Erythroblast (primary cell): ENCODE results near the gene PCDHGC5.
A peak's percentile ranks its signal among the peaks of the same experiment; 100 is the strongest.

Experiments used
- DNase-seq, 2 experiments: peaks; one replicate each; lab custom pipeline; 2025; lab: John Stamatoyannopoulos, UW
- GATA1 ChIP-seq: IDR thresholded peaks from 2 replicates; pipeline ENCODE4 v1.6.1; 2011; ENCODE audit warnings: low read depth, mild to moderate bottlenecking, control low read depth, low read length, moderate library complexity
- POLR2A ChIP-seq: IDR thresholded peaks from 2 replicates; pipeline ENCODE4 v1.6.1; 2011; ENCODE audit warnings: mild to moderate bottlenecking, low read length

PCDHGC5 gene

DNA sequence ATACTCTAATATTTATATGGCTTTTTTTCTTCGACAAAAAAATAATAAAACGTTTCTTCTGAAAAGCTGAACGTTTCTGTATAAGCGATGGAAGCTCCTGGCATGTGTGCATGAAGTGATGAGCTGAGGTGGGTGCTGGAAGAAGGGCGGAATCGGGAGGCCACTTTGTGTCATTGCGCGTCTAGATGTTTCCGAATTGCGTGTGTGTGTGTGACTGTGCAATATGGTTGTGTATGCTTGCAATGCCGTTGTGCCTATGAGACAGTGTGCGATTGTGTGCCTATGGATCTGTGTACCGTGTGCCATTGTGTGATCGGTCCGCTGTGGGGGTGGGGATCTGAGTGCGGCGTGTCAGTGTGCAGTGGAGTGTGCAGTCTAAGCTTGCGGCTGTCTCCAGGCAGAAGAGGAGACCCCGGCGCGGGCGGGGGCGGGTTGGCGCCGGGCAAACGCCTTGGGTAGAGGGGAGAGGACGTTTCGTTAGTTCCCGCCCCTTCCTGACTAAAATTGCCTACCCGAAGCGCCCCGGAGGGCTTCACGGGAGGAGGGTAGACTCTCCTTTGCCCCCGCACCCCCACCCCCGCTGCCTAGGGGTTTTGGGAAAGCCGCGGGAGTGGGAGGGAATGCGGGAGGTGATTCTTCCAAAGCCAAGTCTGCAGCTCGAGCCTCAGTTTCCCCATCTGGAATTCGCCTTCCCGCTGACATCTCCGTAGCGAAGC, 24.2 kb downstream of the PCDHGC5 start:
- TF ChIP-seq POLR2A = no peak
- TF ChIP-seq GATA1 = no peak
- DNase-seq = peak; percentile 43 to 55

DNA sequence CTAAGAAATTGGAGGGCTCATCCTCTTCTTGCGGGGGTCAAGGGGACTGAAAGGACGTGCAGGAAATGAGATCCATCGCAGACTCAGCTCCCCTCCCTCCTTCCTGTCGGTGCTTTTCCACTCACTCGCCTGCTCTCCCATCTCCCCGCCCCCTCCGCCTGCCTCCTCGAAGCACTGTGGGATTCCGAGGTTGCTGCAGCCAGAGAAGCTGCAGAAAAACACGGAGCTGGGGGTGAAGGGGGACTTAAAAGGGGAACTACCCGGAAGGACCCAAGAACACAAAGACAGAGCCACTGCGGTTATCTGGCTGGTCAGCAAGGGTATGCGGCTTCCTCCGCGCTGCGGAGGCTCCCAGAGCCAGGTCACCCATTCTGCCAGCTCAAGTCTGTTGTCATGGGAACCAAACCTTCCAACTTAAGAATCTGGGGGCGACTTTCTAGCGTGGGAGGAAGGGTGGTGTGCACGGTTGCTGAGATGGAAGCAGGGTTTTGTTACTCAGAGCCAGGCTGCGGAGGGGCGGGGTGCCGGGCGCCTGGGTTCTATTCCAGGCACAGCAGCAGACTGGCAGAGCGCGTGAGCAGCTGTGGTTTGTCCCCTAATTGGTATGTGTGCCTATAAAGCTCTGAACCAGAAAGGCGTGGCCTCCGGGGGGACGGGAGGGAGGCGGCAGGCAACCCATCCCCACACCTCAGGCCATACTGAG, 24.9 kb downstream of the PCDHGC5 start:
- TF ChIP-seq POLR2A = no peak
- no peak for TF ChIP-seq GATA1
- peak; percentile 22 to 44 for DNase-seq

DNA sequence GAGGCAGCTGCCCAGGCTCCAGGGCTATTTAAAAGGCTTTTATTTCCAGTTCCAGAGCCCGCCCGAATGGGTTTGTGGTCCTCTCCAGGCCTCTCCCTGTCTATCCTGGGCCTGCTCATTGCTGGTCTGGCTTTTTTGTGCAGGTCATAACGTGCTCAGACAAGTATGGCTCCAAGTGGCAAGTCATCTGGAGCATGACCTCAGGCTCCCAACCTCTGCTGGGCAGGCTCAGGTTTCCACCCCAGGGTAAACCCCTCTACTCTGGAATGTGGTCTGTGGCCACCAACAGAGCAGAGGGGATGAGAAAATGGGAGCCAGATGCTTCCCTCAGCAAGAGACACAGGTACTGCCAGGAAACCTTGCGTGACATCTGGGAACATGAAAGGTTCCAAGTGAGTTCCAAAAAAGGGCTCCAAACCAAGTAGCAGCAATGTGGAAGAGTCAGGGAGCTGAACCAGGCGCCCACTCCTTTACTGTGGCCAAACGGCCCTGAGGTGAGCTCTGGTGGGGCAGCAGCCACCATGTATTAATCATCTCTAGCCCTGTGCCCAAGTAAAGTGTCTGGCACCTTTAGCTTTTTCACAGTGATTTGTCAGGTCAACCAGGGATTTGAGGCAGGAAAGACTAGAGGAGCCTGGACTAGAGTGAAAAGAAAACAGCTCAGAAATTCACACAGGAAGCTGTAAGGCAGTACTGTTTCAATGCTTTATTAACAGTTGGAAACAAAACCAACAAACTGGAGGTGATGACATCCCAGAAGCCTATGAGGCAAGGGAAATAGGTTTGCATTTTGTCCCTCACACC, 25.7 kb downstream of the PCDHGC5 start:
- TF ChIP-seq POLR2A = no peak
- TF ChIP-seq GATA1 = no peak
- DNase-seq = no peak

DNA sequence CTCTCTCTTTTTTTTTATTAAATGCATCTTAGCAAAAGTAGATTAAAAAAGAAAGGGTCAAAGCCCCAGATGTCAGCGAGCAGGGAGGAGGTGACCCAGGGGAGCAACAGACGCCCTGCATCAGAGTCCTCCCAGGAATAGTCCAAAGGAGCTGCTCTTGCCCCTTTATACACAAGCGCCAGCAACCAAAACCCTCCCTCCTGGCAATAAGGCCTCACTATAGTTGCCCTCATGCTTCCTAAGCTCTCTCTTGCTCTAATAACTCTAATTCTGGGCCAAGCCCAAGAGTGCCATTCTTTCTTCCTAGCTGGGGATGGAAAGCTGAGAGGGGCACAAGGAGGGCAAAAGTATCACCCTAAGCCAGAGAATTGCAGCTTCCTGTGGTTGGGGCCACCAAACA, 26.3 kb downstream of the PCDHGC5 start:
- no peak for DNase-seq
- TF ChIP-seq POLR2A (no peak), GATA1 (no peak)

DNA sequence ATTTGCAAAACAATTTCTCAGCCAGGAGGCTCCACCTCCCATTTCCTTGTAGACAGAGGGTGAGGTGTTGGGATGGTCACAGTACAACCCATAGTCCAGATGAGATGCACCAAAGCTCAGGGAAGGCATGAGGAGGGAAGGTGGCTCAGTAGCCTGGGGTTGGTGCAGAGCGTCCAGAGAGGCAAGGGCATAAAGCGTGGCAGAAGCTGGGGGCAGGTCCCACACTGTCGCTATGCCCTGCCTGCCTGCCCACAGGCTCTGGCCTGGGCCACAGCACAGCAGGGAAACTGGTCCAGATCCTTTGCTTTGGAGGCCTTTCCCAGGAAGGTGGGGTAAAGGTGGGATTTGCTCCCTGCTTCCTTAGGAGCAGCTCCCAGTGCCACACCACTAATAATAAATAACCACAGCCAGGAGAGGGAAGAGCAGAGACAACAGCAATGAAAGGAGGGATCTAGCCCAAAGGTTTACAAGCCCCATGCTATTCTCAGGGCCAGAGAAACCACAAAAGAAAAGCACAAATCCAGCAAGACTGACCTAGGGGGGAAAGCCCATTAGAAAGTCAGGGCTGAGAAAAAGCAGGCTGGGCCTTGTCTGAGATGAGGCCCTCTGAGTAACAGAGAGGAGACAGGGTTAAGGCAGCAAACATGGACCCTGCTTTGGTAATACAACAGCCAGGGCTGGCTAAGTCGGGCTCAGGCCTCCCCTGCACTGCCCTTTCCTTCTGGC, 27.2 kb downstream of the PCDHGC5 start:
- no peak for DNase-seq
- TF ChIP-seq POLR2A (no peak), GATA1 (no peak)

DNA sequence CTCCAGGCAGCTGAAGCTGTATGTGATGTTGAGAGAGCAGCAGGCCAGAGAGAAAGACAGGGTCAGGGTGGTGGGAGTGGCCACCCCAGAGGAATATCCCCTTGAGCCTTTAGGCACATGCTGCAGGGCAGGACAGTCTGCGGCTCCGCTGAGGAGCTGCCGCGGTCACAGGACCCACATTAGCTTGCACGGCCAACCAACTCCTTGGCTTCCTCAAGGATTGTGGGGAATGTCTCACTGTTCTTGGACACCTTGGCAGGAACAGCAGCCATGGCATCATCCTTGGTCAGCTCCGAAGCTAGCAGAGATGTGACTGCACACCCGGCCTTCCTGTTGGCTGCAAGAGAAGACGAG, 27.8 kb downstream of the PCDHGC5 start:
- TF ChIP-seq GATA1 = no peak
- no peak for TF ChIP-seq POLR2A
- DNase-seq = no peak

DNA sequence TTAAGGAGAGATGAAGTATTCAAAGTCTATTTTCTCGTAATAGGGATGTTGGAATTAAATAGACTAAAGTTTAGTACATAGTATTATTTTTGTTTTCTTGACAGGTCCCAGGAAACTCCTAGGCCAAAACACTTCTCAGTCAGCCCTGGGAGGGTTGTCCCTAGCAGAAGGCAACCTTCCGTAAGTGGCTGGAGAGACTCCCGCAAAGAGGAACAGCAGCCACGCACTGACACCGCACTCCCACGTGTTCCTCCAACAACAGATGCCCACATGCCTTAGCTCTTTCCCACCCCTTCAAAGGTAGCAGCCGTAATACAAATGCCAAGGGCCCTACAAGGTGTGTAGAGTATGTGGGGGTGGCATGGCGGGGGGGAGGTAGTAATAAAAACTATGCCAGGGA, 28.4 kb downstream of the PCDHGC5 start:
- TF ChIP-seq GATA1 (no peak), POLR2A (no peak)
- no peak for DNase-seq

DNA sequence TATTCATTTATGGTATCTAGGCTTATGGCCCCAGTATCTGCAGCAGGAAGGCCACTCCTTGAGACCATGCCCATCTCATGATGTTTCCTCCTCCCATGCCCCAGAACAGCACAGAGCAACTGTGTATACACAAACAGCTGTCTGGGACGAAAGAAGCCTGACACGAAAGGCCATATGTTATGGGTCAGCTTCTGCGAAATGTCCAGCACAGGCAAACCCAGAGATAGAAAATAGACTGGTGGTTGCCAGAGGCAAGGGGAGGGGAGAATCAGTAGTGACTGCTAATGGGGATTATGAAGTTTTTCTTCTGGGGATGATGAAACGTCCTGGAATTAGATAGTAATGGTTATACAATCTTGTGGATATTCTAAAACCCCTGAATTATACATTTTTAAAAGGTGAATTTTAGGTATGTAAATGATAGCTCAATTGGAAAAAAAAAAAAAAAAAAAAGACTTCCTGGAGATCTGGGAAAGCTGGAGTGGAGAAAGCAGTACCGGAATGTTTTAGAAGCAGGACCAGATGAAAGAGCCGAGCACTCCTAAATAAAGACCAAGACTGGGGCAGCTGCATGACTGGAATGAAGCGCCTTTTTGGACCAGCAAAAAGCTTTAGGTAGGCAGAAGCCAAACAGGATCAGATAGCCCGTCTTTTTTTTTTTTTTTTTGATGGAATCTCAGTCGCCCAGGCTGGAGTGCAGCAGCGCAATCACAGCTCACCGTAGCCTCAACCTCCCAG, 29.2 kb downstream of the PCDHGC5 start:
- no peak for DNase-seq
- TF ChIP-seq GATA1 = no peak
- TF ChIP-seq POLR2A = no peak

DNA sequence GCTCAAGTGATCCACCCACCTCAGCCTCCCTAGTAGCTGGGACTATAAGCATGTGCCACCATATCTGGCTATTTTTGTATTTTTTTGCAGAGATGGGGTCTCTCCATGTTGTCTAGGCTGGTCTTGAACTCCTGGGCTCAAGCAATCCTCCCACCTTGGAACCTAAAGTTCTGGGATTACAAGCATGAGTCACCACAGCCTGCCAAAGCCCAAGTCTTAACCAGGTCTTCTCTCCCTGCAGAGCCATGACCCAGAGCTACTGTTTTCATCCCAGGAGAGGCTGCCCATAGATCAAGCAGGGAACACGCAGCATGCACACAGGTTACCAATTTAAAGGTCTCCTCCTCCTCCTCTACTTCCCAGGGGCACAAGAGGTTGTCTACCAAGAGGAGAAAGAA, 29.7 kb downstream of the PCDHGC5 start:
- TF ChIP-seq GATA1 (no peak), POLR2A (no peak)
- no peak for DNase-seq

DNA sequence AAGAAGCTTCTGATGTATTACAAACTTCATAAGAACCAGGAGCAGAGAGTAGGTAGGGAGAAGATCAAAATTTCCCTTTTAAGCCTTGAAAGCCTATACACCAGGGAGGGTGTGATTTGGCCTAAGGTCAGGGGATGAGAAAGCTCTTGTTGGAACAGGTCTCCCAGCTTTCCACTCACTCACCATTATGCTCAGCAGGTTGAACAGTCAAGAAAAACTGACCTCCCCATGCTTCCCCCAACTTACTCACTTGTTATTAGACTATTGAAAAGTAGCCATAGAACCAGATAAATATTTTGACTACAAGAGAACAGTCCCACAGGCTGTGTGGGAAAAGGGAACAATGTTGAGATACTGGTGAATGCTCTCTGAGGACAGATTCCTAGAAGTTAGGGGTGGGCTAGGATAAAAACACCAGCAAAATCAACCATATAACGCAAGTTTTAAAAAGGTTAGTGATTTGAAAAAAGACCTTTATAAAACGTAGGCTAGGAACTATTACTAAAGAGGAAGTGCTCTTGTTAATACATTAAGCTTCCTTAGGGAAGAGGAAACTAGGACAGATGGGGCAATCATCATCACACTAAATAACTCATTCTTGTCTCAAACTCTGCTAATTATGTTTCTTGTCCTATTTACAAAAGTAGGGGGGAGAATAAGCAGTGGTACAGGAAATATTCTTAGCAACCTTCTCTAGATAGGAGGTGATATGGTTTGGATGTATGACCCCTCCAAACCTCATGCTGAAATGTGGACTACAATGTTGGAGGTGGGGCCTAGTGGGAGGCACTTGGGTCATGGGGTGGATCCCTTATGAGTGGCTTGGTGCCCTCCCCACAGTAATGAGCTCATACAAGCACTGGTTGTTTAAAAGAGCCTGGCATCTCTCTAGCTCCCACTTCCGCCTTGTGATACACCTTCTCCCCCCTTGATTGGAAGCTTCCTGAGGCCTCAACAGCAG, 31.0 kb downstream of the PCDHGC5 start:
- DNase-seq = no peak
- no peak for TF ChIP-seq POLR2A
- TF ChIP-seq GATA1 = no peak

DNA sequence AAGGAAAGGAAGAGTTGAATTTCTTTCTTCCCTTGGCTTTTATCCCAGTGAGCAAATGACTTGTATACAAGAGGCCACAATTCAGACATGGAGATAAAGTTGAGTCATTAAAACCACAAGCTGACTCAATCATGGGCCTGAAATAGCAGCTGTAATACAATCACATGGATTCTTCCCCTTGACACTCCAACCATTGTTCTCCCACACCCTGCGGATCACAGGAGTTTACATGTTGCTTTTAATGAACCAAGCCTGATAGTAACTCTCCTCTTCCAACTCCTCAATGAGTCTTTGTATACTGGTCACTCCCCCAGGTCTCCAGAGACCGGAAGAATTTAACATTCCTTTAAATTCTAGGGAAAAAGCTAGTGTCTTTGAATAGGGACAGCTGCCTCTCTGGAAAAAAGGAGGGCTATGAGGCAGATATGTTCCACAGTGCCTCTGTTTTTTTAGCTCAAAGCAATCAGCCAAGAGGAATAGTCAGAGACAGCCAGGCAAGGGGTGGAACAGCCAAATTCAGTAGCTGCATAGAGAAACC, 32.4 kb downstream of the PCDHGC5 start:
- peak in 1 of 2 experiments; percentile 27 for DNase-seq
- TF ChIP-seq POLR2A (no peak), GATA1 (no peak)

DNA sequence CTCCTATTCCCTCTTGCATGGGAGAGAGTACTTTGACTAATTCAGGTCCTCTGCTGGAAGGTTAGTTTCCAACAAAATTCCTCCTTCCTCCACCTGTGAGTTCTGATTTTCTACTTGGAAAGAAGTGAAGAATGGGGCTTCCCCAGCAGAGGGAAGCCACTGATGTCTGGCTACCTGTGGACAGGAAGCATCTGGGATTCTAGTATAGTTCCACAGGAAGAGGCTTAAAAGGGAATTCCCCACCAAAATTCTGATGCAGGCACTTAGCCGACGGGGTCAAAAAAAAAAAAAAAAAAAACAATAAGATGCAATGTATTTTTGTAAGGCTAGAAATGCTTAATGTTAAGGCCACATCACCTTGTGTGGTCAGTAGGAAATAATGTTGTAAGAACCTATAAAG, 33.4 kb downstream of the PCDHGC5 start:
- no peak for TF ChIP-seq GATA1
- no peak for TF ChIP-seq POLR2A
- no peak for DNase-seq
